Panc1 (cell line): ENCODE data around the gene DDI2. TPM values are rescaled to one million over a fixed set of nuclear protein-coding genes. Genes with fewer than 3 reads are reported as not detected.
A peak's percentile ranks its signal among the peaks of the same experiment; 100 is the strongest.

Experiments used
- ATAC-seq: fragments of 200-7000 bp; cut with Tn5 transposase; 2 replicates; pipeline ENCODE4 v1.9.1; 2020; ENCODE audit warnings: mild to moderate bottlenecking, moderate library complexity
- BruUV-seq: library from RNA; stranded (reverse); fragments of 400-500 nt; replicated peaks from 2 replicates; lab custom pipeline; 2021; lab: Mats Ljungman, UMichigan
- CTCF ChIA-PET: fragments of 300-600 bp; sonication (Branson Sonifier 250); formaldehyde crosslinking; loops from one replicate; lab custom pipeline; 2022; ENCODE audit warnings: antibody characterized with exemption; lab: Charles Lee
- POLR2A ChIA-PET: fragments of 300-600 bp; sonication (Branson Sonifier 250); formaldehyde crosslinking; loops from one replicate; lab custom pipeline; 2022; ENCODE audit warnings: antibody characterized with exemption; lab: Charles Lee
- DNase-seq: peaks from one replicate; pipeline ENCODE4 v3.0.0-alpha.2; 2010; ENCODE audit warnings: low read depth, low spot score
- H3K27ac ChIP-seq: 2 replicates; pipeline ENCODE4 v1.5.1; 2011; ENCODE audit warnings: mild to moderate bottlenecking, low read length, inconsistent platforms
- H3K27me3 ChIP-seq: fragments of 200-500 bp; sonication (Bioruptor generic); 2 replicates; pipeline ENCODE4 v1.6.0; 2014; ENCODE audit warnings: low read length, inconsistent platforms; ENCODE audit not compliant: control insufficient read depth, insufficient read depth
- H3K36me3 ChIP-seq: fragments of 200-500 bp; sonication (Bioruptor generic); 2 replicates; pipeline ENCODE4 v1.5.1; 2014; ENCODE audit warnings: inconsistent platforms, mild to moderate bottlenecking, low read length, moderate library complexity; ENCODE audit not compliant: control insufficient read depth, insufficient read depth
- H3K4me1 ChIP-seq: 2 replicates; pipeline ENCODE4 v1.5.1; 2011; ENCODE audit warnings: inconsistent platforms, mild to moderate bottlenecking, low read length, moderate library complexity; ENCODE audit not compliant: control insufficient read depth, insufficient read depth
- H3K4me3 ChIP-seq, 2 experiments: 2 replicates each; pipeline ENCODE4 v1.5.1; 2011 to 2012; ENCODE audit warnings: low read depth in 2 of 2, low read length in 2 of 2, mild to moderate bottlenecking in 2 of 2, inconsistent platforms in 1 of 2, moderate library complexity in 1 of 2
- H3K9me3 ChIP-seq: fragments of 200-500 bp; sonication (Bioruptor generic); 2 replicates; pipeline ENCODE4 v1.5.1; 2014; ENCODE audit warnings: low read depth, mild to moderate bottlenecking, inconsistent platforms, low read length, moderate library complexity; ENCODE audit not compliant: control insufficient read depth, insufficient read depth
- POLR2AphosphoS5 ChIP-seq: IDR thresholded peaks from 2 replicates; pipeline ENCODE4 v1.6.1; 2012; ENCODE audit warnings: mild to moderate bottlenecking, low read depth, low read length, moderate library complexity
- SIN3A ChIP-seq: IDR thresholded peaks from 2 replicates; pipeline ENCODE4 v1.6.1; 2012; ENCODE audit warnings: low read depth, mild to moderate bottlenecking, low read length, moderate library complexity, borderline replicate concordance; ENCODE audit not compliant: insufficient read depth
- TCF7L2 ChIP-seq: IDR thresholded peaks from 2 replicates; pipeline ENCODE4 v1.6.1; 2011; ENCODE audit warnings: mild to moderate bottlenecking, low read depth, low read length, inconsistent platforms
- in situ Hi-C: cut with HindIII; loops from 2 replicates; pipeline ENCODE4 v1.10.0; 2016; ENCODE audit warnings: low sequenced_read_pairs, low pct_unique_long_range_greater_than_20kb
- intact Hi-C: fragments of 100-400 bp; cut with micrococcal nuclease; formaldehyde crosslinking; loops from one replicate; pipeline ENCODE4 v1.10.0; 2022; ENCODE audit not compliant: unreplicated experiment
- total RNA-seq: library from RNA; stranded (reverse); gene quantifications from one replicate; pipeline ENCODE4 v1.2.1, GENCODE V29; 2021; ENCODE audit not compliant: unreplicated experiment
- TF ChIP-seq, protein P1 (sequence below), 2 experiments: IDR thresholded peaks; 2 replicates each; pipeline ENCODE4 v1.6.1; 2011 to 2012; ENCODE audit warnings: low read depth in 2 of 2, control low read depth in 1 of 2, low read length in 1 of 2, mild to moderate bottlenecking in 1 of 2, moderate library complexity in 1 of 2; ENCODE audit not compliant: insufficient read depth in 1 of 2
- TF ChIP-seq, protein P2 (sequence below): fragments of 450-650 bp; IDR thresholded peaks from 2 replicates; pipeline ENCODE4 v1.5.1; 2017; ENCODE audit warnings: mild to moderate bottlenecking

The DDI2 gene
- total RNA-seq, 1 experiment from 2014 or later = 27.7 TPM

DNA sequence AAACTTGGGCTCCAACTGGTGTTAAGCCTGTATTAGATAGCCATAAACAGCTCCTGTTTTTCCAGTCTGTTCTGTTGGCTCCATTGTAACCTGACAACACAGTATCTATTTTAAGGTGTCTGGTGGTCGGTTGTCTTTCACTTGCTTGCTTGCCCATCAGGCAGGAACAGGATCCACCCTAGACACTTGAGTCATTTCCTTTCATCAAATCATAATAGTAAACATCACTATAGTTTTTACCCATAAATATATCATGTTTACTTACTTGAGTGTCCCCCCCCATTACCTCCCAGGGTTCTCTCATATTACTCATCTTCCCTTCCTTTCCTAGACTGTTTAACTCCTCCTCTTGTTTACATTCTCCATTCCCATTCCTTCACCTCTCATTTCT is 2.9 kb downstream of the DDI2 start:
- DNase-seq (no peak), ATAC-seq (no peak)
- ChIA-PET POLR2A (interaction anchor here (0.6 kb wide), 1 partner anchor 17 kb away, joined by 6 read pairs; no protein-coding TSS in a partner anchor), CTCF (no interaction called here)
- H3K4me3 ChIP-seq = no peak overlapping the region
- TF ChIP-seq SIN3A (no peak), TCF7L2 (no peak), POLR2AphosphoS5 (no peak)
- TF ChIP-seq, protein P1, sequence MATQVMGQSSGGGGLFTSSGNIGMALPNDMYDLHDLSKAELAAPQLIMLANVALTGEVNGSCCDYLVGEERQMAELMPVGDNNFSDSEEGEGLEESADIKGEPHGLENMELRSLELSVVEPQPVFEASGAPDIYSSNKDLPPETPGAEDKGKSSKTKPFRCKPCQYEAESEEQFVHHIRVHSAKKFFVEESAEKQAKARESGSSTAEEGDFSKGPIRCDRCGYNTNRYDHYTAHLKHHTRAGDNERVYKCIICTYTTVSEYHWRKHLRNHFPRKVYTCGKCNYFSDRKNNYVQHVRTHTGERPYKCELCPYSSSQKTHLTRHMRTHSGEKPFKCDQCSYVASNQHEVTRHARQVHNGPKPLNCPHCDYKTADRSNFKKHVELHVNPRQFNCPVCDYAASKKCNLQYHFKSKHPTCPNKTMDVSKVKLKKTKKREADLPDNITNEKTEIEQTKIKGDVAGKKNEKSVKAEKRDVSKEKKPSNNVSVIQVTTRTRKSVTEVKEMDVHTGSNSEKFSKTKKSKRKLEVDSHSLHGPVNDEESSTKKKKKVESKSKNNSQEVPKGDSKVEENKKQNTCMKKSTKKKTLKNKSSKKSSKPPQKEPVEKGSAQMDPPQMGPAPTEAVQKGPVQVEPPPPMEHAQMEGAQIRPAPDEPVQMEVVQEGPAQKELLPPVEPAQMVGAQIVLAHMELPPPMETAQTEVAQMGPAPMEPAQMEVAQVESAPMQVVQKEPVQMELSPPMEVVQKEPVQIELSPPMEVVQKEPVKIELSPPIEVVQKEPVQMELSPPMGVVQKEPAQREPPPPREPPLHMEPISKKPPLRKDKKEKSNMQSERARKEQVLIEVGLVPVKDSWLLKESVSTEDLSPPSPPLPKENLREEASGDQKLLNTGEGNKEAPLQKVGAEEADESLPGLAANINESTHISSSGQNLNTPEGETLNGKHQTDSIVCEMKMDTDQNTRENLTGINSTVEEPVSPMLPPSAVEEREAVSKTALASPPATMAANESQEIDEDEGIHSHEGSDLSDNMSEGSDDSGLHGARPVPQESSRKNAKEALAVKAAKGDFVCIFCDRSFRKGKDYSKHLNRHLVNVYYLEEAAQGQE (IDR thresholded peaks at IDR 0.05; ENCODE audit: insufficient read depth in 1 of 2, low read depth in 2 of 2, low read length in 1 of 2) = no peak
- TF ChIP-seq, protein P2, sequence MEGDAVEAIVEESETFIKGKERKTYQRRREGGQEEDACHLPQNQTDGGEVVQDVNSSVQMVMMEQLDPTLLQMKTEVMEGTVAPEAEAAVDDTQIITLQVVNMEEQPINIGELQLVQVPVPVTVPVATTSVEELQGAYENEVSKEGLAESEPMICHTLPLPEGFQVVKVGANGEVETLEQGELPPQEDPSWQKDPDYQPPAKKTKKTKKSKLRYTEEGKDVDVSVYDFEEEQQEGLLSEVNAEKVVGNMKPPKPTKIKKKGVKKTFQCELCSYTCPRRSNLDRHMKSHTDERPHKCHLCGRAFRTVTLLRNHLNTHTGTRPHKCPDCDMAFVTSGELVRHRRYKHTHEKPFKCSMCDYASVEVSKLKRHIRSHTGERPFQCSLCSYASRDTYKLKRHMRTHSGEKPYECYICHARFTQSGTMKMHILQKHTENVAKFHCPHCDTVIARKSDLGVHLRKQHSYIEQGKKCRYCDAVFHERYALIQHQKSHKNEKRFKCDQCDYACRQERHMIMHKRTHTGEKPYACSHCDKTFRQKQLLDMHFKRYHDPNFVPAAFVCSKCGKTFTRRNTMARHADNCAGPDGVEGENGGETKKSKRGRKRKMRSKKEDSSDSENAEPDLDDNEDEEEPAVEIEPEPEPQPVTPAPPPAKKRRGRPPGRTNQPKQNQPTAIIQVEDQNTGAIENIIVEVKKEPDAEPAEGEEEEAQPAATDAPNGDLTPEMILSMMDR = no peak
- in situ Hi-C loops (no loop called here), intact Hi-C loops (no loop called here)
- peaks cover 28% of the 10 kb centered on the region for H3K4me1 ChIP-seq
- H3K9me3 ChIP-seq = no peaks in the 10 kb centered on the region
- BruUV-seq = no TSS peak
- H3K27ac ChIP-seq = no peak overlapping the region
- H3K36me3 ChIP-seq = peaks cover 3% of the 10 kb centered on the region; the same call in 1 of the 2 replicates
- H3K27me3 ChIP-seq = no peaks in the 10 kb centered on the region

- intact Hi-C loops = no loop called here
- CTCF ChIA-PET = no interaction called here
- TF ChIP-seq, protein P2 = no peak
- TF ChIP-seq, protein P1 (IDR thresholded peaks at IDR 0.05; ENCODE audit: insufficient read depth in 1 of 2, low read depth in 2 of 2, low read length in 1 of 2) = no peak
- TF ChIP-seq TCF7L2 (no peak), POLR2AphosphoS5 (no peak), SIN3A (no peak)
- H3K4me3 ChIP-seq = no peak overlapping the region
- no peak for DNase-seq
- in situ Hi-C loops = no loop called here
- H3K27me3 ChIP-seq = no peaks in the 10 kb centered on the region
- ATAC-seq = no peak
- POLR2A ChIA-PET = no interaction called here
- H3K36me3 ChIP-seq = peaks cover 3% of the 10 kb centered on the region; the same call in 1 of the 2 replicates
- no peak overlapping the region for H3K27ac ChIP-seq
- H3K4me1 ChIP-seq = peaks cover 26% of the 10 kb centered on the region
- TSS peak; percentile 3 for BruUV-seq
- H3K9me3 ChIP-seq = no peaks in the 10 kb centered on the region
Measured at GRCh38 chr1:15620902-15621682, 3.8 kb downstream of the DDI2 start.
